Measurements from ENCODE around the gene ZNF511.
A peak's percentile ranks its signal among the peaks of the same experiment; 100 is the strongest.

The ZNF511 gene

GRCh38 chr10:133350950-133351329 is 42.2 kb downstream of the ZNF511 start:
- Mint-ChIP-seq H3K27me3 (peaks cover 20% of the 10 kb centered on the region), H3K36me3 (ENCODE audit: insufficient read depth) (peaks cover 2% of the 10 kb centered on the region), H3K9me3 (no peaks in the 10 kb centered on the region), H3K27ac (ENCODE audit: low read depth) (no peak overlapping the region), H3K4me3 (no peak overlapping the region), H3K4me1 (peaks cover under 1% of the 10 kb centered on the region)
- ATAC-seq (replicated peaks; ENCODE audit: extremely low read depth, poor library complexity, severe bottlenecking) (no peak), DNase-seq (ENCODE audit: low spot score in 2 of 2) (no peak)

GRCh38 chr10:133351408-133352318 is 42.9 kb downstream of the ZNF511 start:
- Mint-ChIP-seq H3K9me3 (no peaks in the 10 kb centered on the region), H3K4me3 (no peak overlapping the region), H3K4me1 (peaks cover 5% of the 10 kb centered on the region), H3K27me3 (peaks cover 13% of the 10 kb centered on the region), H3K27ac (ENCODE audit: low read depth) (no peak overlapping the region), H3K36me3 (ENCODE audit: insufficient read depth) (peaks cover 4% of the 10 kb centered on the region)
- no peak for ATAC-seq (replicated peaks; ENCODE audit: extremely low read depth, poor library complexity, severe bottlenecking)
- no peak for DNase-seq (ENCODE audit: low spot score in 2 of 2)

GRCh38 chr10:133353202-133353959 is 44.7 kb downstream of the ZNF511 start:
- ATAC-seq (replicated peaks; ENCODE audit: extremely low read depth, poor library complexity, severe bottlenecking) (no peak), DNase-seq (ENCODE audit: low spot score in 2 of 2) (no peak)
- H3K4me3 Mint-ChIP-seq = no peak overlapping the region
- H3K9me3 Mint-ChIP-seq = no peaks in the 10 kb centered on the region
- peaks cover 5% of the 10 kb centered on the region for H3K4me1 Mint-ChIP-seq
- peaks cover 12% of the 10 kb centered on the region for H3K27me3 Mint-ChIP-seq
- peaks cover 5% of the 10 kb centered on the region for H3K36me3 Mint-ChIP-seq (ENCODE audit: insufficient read depth)
- no peak overlapping the region for H3K27ac Mint-ChIP-seq (ENCODE audit: low read depth)

GRCh38 chr10:133353988-133354605 is 45.4 kb downstream of the ZNF511 start:
- peaks cover 7% of the 10 kb centered on the region for H3K27me3 Mint-ChIP-seq
- ATAC-seq (replicated peaks; ENCODE audit: extremely low read depth, poor library complexity, severe bottlenecking) (no peak), DNase-seq (ENCODE audit: low spot score in 2 of 2) (no peak)
- H3K4me1 Mint-ChIP-seq = peaks cover 5% of the 10 kb centered on the region
- no peak overlapping the region for H3K4me3 Mint-ChIP-seq
- H3K36me3 Mint-ChIP-seq (ENCODE audit: insufficient read depth) = peaks cover 5% of the 10 kb centered on the region
- H3K27ac Mint-ChIP-seq (ENCODE audit: low read depth) = no peak overlapping the region
- no peaks in the 10 kb centered on the region for H3K9me3 Mint-ChIP-seq

GRCh38 chr10:133354672-133355240 is 46.0 kb downstream of the ZNF511 start:
- no peak for ATAC-seq (replicated peaks; ENCODE audit: extremely low read depth, poor library complexity, severe bottlenecking)
- no peak for DNase-seq (ENCODE audit: low spot score in 2 of 2)
- Mint-ChIP-seq H3K27me3 (peaks cover under 1% of the 10 kb centered on the region), H3K36me3 (ENCODE audit: insufficient read depth) (peaks cover 5% of the 10 kb centered on the region), H3K4me3 (no peak overlapping the region), H3K4me1 (peaks cover 5% of the 10 kb centered on the region), H3K27ac (ENCODE audit: low read depth) (no peak overlapping the region), H3K9me3 (no peaks in the 10 kb centered on the region)

GRCh38 chr10:133355266-133355665 is 46.6 kb downstream of the ZNF511 start:
- no peaks in the 10 kb centered on the region for H3K9me3 Mint-ChIP-seq
- H3K36me3 Mint-ChIP-seq (ENCODE audit: insufficient read depth) = peaks cover 5% of the 10 kb centered on the region
- H3K4me3 Mint-ChIP-seq = no peak overlapping the region
- ATAC-seq (replicated peaks; ENCODE audit: extremely low read depth, poor library complexity, severe bottlenecking) = no peak
- DNase-seq (ENCODE audit: low spot score in 2 of 2) = no peak
- peaks cover 5% of the 10 kb centered on the region for H3K4me1 Mint-ChIP-seq
- H3K27me3 Mint-ChIP-seq = no peaks in the 10 kb centered on the region
- no peak overlapping the region for H3K27ac Mint-ChIP-seq (ENCODE audit: low read depth)

- no peak for DNase-seq (ENCODE audit: low spot score in 2 of 2)
- Mint-ChIP-seq H3K36me3 (ENCODE audit: insufficient read depth) (peaks cover 5% of the 10 kb centered on the region), H3K27me3 (no peaks in the 10 kb centered on the region), H3K9me3 (no peaks in the 10 kb centered on the region), H3K4me1 (peaks cover 5% of the 10 kb centered on the region), H3K27ac (ENCODE audit: low read depth) (no peak overlapping the region), H3K4me3 (peak overlapping the region; percentile 70)
- no peak for ATAC-seq (replicated peaks; ENCODE audit: extremely low read depth, poor library complexity, severe bottlenecking)
Measured at GRCh38 chr10:133355991-133356390, 47.3 kb downstream of the ZNF511 start.

- H3K27me3 Mint-ChIP-seq = no peaks in the 10 kb centered on the region
- no peak overlapping the region for H3K27ac Mint-ChIP-seq (ENCODE audit: low read depth)
- H3K36me3 Mint-ChIP-seq (ENCODE audit: insufficient read depth) = peaks cover 5% of the 10 kb centered on the region
- no peaks in the 10 kb centered on the region for H3K9me3 Mint-ChIP-seq
- peak overlapping the region; percentile 70 for H3K4me3 Mint-ChIP-seq
- H3K4me1 Mint-ChIP-seq = peaks cover 11% of the 10 kb centered on the region
- no peak for DNase-seq (ENCODE audit: low spot score in 2 of 2)
- no peak for ATAC-seq (replicated peaks; ENCODE audit: extremely low read depth, poor library complexity, severe bottlenecking)
Measured at GRCh38 chr10:133356549-133357284, 48.0 kb downstream of the ZNF511 start.

- ATAC-seq (replicated peaks; ENCODE audit: extremely low read depth, poor library complexity, severe bottlenecking) = peak; percentile 79
- Mint-ChIP-seq H3K27ac (ENCODE audit: low read depth) (no peak within 1 kb of the TSS), H3K4me3 (peak within 1 kb of the TSS; percentile 70), H3K9me3 (no peaks in the 10 kb centered on the region), H3K36me3 (ENCODE audit: insufficient read depth) (peaks cover 5% of the 10 kb centered on the region), H3K27me3 (no peaks in the 10 kb centered on the region), H3K4me1 (peaks cover 16% of the 10 kb centered on the region)
- peak; percentile 46 to 53 for DNase-seq (ENCODE audit: low spot score in 2 of 2)
Measured at GRCh38 chr10:133357285-133358161, 48.8 kb downstream of the ZNF511 start, which contains the start of gene FUOM. FUOM (minus strand) TSS chr10:133358019; CDS start chr10:133358007, 12 bp downstream.

- peaks cover 5% of the 10 kb centered on the region for H3K36me3 Mint-ChIP-seq (ENCODE audit: insufficient read depth)
- H3K9me3 Mint-ChIP-seq = no peaks in the 10 kb centered on the region
- peak overlapping the region; percentile 63 for H3K4me3 Mint-ChIP-seq
- peaks cover 16% of the 10 kb centered on the region for H3K4me1 Mint-ChIP-seq
- no peak overlapping the region for H3K27ac Mint-ChIP-seq (ENCODE audit: low read depth)
- no peak for DNase-seq (ENCODE audit: low spot score in 2 of 2)
- H3K27me3 Mint-ChIP-seq = no peaks in the 10 kb centered on the region
- no peak for ATAC-seq (replicated peaks; ENCODE audit: extremely low read depth, poor library complexity, severe bottlenecking)
Measured at GRCh38 chr10:133358162-133358924, 49.6 kb downstream of the ZNF511 start.

GRCh38 chr10:133358925-133359310 is 50.2 kb downstream of the ZNF511 start:
- H3K27ac Mint-ChIP-seq (ENCODE audit: low read depth) = no peak overlapping the region
- no peak for DNase-seq (ENCODE audit: low spot score in 2 of 2)
- H3K4me1 Mint-ChIP-seq = peaks cover 16% of the 10 kb centered on the region
- H3K36me3 Mint-ChIP-seq (ENCODE audit: insufficient read depth) = peaks cover 6% of the 10 kb centered on the region
- no peaks in the 10 kb centered on the region for H3K27me3 Mint-ChIP-seq
- no peaks in the 10 kb centered on the region for H3K9me3 Mint-ChIP-seq
- ATAC-seq (replicated peaks; ENCODE audit: extremely low read depth, poor library complexity, severe bottlenecking) = no peak
- H3K4me3 Mint-ChIP-seq = peak overlapping the region; percentile 16

All from central memory CD8-positive, alpha-beta T cell (primary cell).